PFSK-1 (cell line): ENCODE results near the gene ACAP3.
A peak's percentile ranks its signal among the peaks of the same experiment; 100 is the strongest.

Source experiments
- FOXP2 ChIP-seq: optimal IDR thresholded peaks from 2 replicates; pipeline ENCODE3; 2011; ENCODE audit warnings: borderline replicate concordance, control low read depth, inconsistent platforms; ENCODE audit not compliant: insufficient read depth; ENCODE audit errors: extremely low read length, extremely low read depth
- POLR2AphosphoS5 ChIP-seq: IDR thresholded peaks from 2 replicates; pipeline ENCODE4 v1.6.1; 2012; ENCODE audit warnings: low read depth, mild to moderate bottlenecking, control low read depth, low read length, moderate library complexity
- SIN3A ChIP-seq: IDR thresholded peaks from 2 replicates; pipeline ENCODE4 v1.6.1; 2012; ENCODE audit warnings: mild to moderate bottlenecking, low read length, moderate library complexity, borderline replicate concordance; ENCODE audit not compliant: insufficient read depth
- TAF1 ChIP-seq: IDR thresholded peaks from 2 replicates; pipeline ENCODE4 v1.6.1; 2012; ENCODE audit warnings: low read length, control low read depth, borderline replicate concordance; ENCODE audit not compliant: insufficient read depth
- TF ChIP-seq, protein P1 (sequence below), 2 experiments: IDR thresholded peaks; 2 replicates each; pipeline versions ENCODE4 v1.6.1 to v1.8.0; 2011 to 2012; ENCODE audit warnings: low read depth in 2 of 2, low read length in 2 of 2, control low read depth in 1 of 2, inconsistent platforms in 1 of 2, mild to moderate bottlenecking in 1 of 2, moderate library complexity in 1 of 2; ENCODE audit not compliant: insufficient read depth in 1 of 2

The ACAP3 gene

DNA sequence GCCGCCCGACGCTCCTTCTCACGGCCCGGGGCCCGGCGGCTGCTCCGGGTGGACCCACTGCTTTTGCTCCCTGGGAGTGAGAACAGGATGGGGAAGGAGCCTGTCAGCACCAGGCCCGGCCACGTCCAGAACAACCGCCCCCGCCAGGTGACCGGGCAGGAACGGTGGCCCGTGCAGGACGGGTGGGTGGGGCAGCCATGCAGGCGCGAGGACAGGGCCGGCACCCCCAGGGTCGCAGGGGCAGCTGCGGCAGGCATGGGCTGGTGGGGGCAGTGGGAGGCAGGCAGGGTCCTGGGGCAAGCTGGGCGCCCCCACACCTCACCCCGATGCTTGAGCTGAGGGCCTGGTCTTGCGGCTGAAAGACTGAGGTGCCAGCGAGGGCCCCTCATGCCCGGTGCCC lies 28.7 kb upstream of the ACAP3 start:
- TF ChIP-seq TAF1 (no peak), SIN3A (no peak), FOXP2 (no peak)
- TF ChIP-seq, protein P1, sequence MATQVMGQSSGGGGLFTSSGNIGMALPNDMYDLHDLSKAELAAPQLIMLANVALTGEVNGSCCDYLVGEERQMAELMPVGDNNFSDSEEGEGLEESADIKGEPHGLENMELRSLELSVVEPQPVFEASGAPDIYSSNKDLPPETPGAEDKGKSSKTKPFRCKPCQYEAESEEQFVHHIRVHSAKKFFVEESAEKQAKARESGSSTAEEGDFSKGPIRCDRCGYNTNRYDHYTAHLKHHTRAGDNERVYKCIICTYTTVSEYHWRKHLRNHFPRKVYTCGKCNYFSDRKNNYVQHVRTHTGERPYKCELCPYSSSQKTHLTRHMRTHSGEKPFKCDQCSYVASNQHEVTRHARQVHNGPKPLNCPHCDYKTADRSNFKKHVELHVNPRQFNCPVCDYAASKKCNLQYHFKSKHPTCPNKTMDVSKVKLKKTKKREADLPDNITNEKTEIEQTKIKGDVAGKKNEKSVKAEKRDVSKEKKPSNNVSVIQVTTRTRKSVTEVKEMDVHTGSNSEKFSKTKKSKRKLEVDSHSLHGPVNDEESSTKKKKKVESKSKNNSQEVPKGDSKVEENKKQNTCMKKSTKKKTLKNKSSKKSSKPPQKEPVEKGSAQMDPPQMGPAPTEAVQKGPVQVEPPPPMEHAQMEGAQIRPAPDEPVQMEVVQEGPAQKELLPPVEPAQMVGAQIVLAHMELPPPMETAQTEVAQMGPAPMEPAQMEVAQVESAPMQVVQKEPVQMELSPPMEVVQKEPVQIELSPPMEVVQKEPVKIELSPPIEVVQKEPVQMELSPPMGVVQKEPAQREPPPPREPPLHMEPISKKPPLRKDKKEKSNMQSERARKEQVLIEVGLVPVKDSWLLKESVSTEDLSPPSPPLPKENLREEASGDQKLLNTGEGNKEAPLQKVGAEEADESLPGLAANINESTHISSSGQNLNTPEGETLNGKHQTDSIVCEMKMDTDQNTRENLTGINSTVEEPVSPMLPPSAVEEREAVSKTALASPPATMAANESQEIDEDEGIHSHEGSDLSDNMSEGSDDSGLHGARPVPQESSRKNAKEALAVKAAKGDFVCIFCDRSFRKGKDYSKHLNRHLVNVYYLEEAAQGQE (IDR thresholded peaks at IDR 0.05; ENCODE audit: insufficient read depth in 1 of 2, low read depth in 2 of 2, low read length in 2 of 2), result no peak

DNA sequence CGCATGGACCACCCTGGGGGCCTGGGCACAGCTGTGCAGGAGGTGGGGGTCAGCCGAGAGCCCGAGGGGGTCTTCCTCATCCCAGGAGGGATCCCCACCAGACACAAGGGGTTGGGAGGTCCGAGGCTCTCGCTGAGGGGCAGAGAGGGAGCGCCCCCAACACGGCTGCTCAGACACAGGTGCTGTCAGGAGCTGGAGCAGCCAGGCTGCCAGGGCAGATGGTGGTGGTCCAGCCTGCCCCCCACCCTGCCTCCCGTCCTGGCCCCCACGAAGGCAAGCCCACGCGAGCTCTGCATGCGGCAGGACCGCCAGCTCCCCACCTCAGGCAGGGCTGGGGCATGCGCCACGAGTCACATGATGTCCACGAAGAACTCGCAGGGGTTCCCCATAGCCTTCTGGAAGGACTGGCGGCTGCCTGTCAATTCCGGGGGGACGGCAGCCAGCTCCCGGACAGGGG lies 28.1 kb upstream of the ACAP3 start:
- TF ChIP-seq POLR2AphosphoS5 (no peak), TAF1 (no peak), FOXP2 (no peak), SIN3A (no peak)
- TF ChIP-seq, protein P1 (IDR thresholded peaks at IDR 0.05; ENCODE audit: insufficient read depth in 1 of 2, low read depth in 2 of 2, low read length in 2 of 2), result no peak

DNA sequence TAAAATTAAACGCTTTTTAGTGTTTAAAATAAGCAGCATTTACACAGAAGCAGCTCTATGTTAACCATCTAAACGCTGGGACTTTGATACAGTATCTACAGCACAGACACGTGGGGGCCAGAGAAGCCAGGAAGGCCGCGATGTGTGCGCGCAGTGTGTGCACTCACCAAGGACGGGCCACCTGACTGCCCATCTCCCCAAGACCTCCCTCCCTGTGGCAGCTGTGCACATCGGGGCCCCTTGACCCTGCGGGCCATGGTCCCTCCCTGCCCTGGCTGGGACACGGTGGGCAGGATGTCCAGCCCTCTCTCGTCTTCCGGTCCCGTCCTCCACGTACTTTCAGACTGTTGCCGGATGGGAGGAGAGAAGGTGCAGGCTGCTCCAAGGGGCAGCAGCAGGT lies 27.6 kb upstream of the ACAP3 start:
- TF ChIP-seq, protein P1 (IDR thresholded peaks at IDR 0.05; ENCODE audit: insufficient read depth in 1 of 2, low read depth in 2 of 2, low read length in 2 of 2), result no peak
- no peak for TF ChIP-seq POLR2AphosphoS5
- TF ChIP-seq FOXP2, result no peak
- no peak for TF ChIP-seq TAF1
- no peak for TF ChIP-seq SIN3A

DNA sequence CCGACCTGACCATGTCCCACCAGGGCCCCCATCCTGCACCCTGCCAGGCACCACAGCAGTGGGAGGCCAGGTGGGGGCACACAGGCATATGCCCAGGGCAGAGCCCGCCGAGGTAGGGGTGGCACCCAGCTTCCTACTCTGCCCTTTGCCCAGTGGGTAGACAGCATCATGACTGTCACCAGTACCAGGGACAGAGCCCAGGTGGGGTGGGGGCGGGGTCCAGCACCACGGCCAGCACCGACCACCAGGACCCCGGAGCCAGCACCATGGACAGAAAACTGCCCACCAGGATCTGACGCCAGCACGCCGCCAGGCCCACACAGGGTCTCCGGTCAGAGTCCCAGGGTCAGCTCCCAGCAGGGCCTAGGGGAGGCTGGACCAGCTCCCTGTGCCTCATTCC lies 27.1 kb upstream of the ACAP3 start:
- TF ChIP-seq, protein P1 (IDR thresholded peaks at IDR 0.05; ENCODE audit: insufficient read depth in 1 of 2, low read depth in 2 of 2, low read length in 2 of 2), result peak; percentile 90 to 95
- TF ChIP-seq FOXP2, result no peak
- TF ChIP-seq SIN3A, result peak; percentile 59; the same call in 1 of the 2 replicates
- no peak for TF ChIP-seq TAF1
- no peak for TF ChIP-seq POLR2AphosphoS5
